ENCODE measurements around the gene LRCH4.

LRCH4 gene

GRCh38 chr7:100582041-100582579 is 3.8 kb downstream of the LRCH4 start:
- H3K27me3 Mint-ChIP-seq (ENCODE audit: low read depth, poor library complexity): no peaks in the 10 kb centered on the region
- H3K4me3 Mint-ChIP-seq: no peak overlapping the region
- H3K4me1 Mint-ChIP-seq: peaks cover 39% of the 10 kb centered on the region
- H3K9me3 Mint-ChIP-seq: no peaks in the 10 kb centered on the region
- TF ChIP-seq CTCF (IDR thresholded peaks at IDR 0.05): no peak
- H3K36me3 Mint-ChIP-seq (ENCODE audit: low read depth): peaks cover 5% of the 10 kb centered on the region
- H3K27ac Mint-ChIP-seq: no peak overlapping the region
- no peak for DNase-seq

- no peak for DNase-seq
- H3K9me3 Mint-ChIP-seq: no peaks in the 10 kb centered on the region
- no peak for TF ChIP-seq CTCF (IDR thresholded peaks at IDR 0.05)
- H3K36me3 Mint-ChIP-seq (ENCODE audit: low read depth): peaks cover 11% of the 10 kb centered on the region
- no peak overlapping the region for H3K27ac Mint-ChIP-seq
- peaks cover 33% of the 10 kb centered on the region for H3K4me1 Mint-ChIP-seq
- no peak overlapping the region for H3K4me3 Mint-ChIP-seq
- no peaks in the 10 kb centered on the region for H3K27me3 Mint-ChIP-seq (ENCODE audit: low read depth, poor library complexity)
These were observed 5.3 kb downstream of the LRCH4 start for GRCh38 chr7:100580466-100581283.

- no peak overlapping the region for H3K4me3 Mint-ChIP-seq
These were observed 7.4 kb downstream of the LRCH4 start for GRCh38 chr7:100578246-100579183.

GRCh38 chr7:100577507-100577906 is 8.4 kb downstream of the LRCH4 start:
- DNase-seq: no peak
- H3K9me3 Mint-ChIP-seq: no peaks in the 10 kb centered on the region
- TF ChIP-seq CTCF (IDR thresholded peaks at IDR 0.05): no peak
- H3K36me3 Mint-ChIP-seq (ENCODE audit: low read depth): peaks cover 16% of the 10 kb centered on the region
- no peaks in the 10 kb centered on the region for H3K27me3 Mint-ChIP-seq (ENCODE audit: low read depth, poor library complexity)
- peaks cover 9% of the 10 kb centered on the region for H3K4me1 Mint-ChIP-seq
- H3K27ac Mint-ChIP-seq: no peak overlapping the region
- no peak overlapping the region for H3K4me3 Mint-ChIP-seq

More at GRCh38 chr7:100578246-100579183, 7.4 kb downstream of the LRCH4 start:
- TF ChIP-seq CTCF (IDR thresholded peaks at IDR 0.05): no peak
- H3K27ac Mint-ChIP-seq: no peak overlapping the region
- peaks cover 18% of the 10 kb centered on the region for H3K4me1 Mint-ChIP-seq
- no peaks in the 10 kb centered on the region for H3K9me3 Mint-ChIP-seq
- no peaks in the 10 kb centered on the region for H3K27me3 Mint-ChIP-seq (ENCODE audit: low read depth, poor library complexity)
- no peak for DNase-seq
- peaks cover 16% of the 10 kb centered on the region for H3K36me3 Mint-ChIP-seq (ENCODE audit: low read depth)

- no peak for DNase-seq
- H3K27ac Mint-ChIP-seq: no peak overlapping the region
- no peak for TF ChIP-seq CTCF (IDR thresholded peaks at IDR 0.05)
- H3K27me3 Mint-ChIP-seq (ENCODE audit: low read depth, poor library complexity): no peaks in the 10 kb centered on the region
- H3K4me3 Mint-ChIP-seq: no peak overlapping the region
- peaks cover 16% of the 10 kb centered on the region for H3K36me3 Mint-ChIP-seq (ENCODE audit: low read depth)
- no peaks in the 10 kb centered on the region for H3K9me3 Mint-ChIP-seq
- peaks cover 11% of the 10 kb centered on the region for H3K4me1 Mint-ChIP-seq
These were observed 8.8 kb downstream of the LRCH4 start for GRCh38 chr7:100577103-100577502.

Measured in nephron progenitor cell (in vitro differentiated cells).